Type B pancreatic cell (in vitro differentiated cells): ENCODE measurements around the gene COL6A1. TPM values are rescaled to one million over a fixed set of nuclear protein-coding genes. Genes with fewer than 3 reads are reported as not detected.
A peak's percentile ranks its signal among the peaks of the same experiment; 100 is the strongest.
"Not testable (repeated sequence)": the region's sequence is repeated elsewhere in the genome, so short reads cannot be mapped to it uniquely, and the experiment has no call there.

Experiments used
- DNase-seq: peaks from one replicate; pipeline ENCODE4 v3.0.0; 2021; ENCODE audit warnings: mixed read lengths; ENCODE audit not compliant: unreplicated experiment; ENCODE audit errors: extremely low spot score
- H3K27ac Mint-ChIP-seq: 2 replicates; pipeline ENCODE4 v1.8.0; 2021; ENCODE audit warnings: mild to moderate bottlenecking, mixed read lengths
- H3K27me3 Mint-ChIP-seq: 2 replicates; pipeline ENCODE4 v1.8.0; 2021; ENCODE audit warnings: mixed read lengths
- H3K36me3 Mint-ChIP-seq: 2 replicates; pipeline ENCODE4 v1.8.0; 2021; ENCODE audit warnings: mixed read lengths
- H3K4me1 Mint-ChIP-seq: one replicate; pipeline ENCODE4 v1.8.0; 2021; ENCODE audit warnings: mixed read lengths; ENCODE audit not compliant: unreplicated experiment
- H3K4me3 Mint-ChIP-seq: 2 replicates; pipeline ENCODE4 v1.8.0; 2021; ENCODE audit warnings: mild to moderate bottlenecking, mixed read lengths
- H3K9me3 Mint-ChIP-seq: 2 replicates; pipeline ENCODE4 v1.8.0; 2021; ENCODE audit warnings: mixed read lengths
- total RNA-seq: library from RNA; stranded (reverse); gene quantifications from 2 replicates; pipeline ENCODE4 v1.2.1, GENCODE V29; 2021; ENCODE audit warnings: low replicate concordance
- TF ChIP-seq, protein P1 (sequence below): fragments of 200-600 bp; sonication (generic); conservative IDR thresholded peaks from 2 replicates; pipeline ENCODE4 v1.5.0; 2021; ENCODE audit warnings: antibody characterized with exemption, mild to moderate bottlenecking

Gene COL6A1
- total RNA-seq, 1 donor from 2014 or later = 167 TPM

GRCh38 chr21:46039891-46040660, 58.5 kb downstream of the COL6A1 start:
- H3K36me3 Mint-ChIP-seq = no peaks in the 10 kb centered on the region
- peaks cover 9% of the 10 kb centered on the region for H3K4me1 Mint-ChIP-seq
- no peaks in the 10 kb centered on the region for H3K9me3 Mint-ChIP-seq
- H3K4me3 Mint-ChIP-seq = no peak overlapping the region
- H3K27ac Mint-ChIP-seq = no peak overlapping the region
- TF ChIP-seq, protein P1, sequence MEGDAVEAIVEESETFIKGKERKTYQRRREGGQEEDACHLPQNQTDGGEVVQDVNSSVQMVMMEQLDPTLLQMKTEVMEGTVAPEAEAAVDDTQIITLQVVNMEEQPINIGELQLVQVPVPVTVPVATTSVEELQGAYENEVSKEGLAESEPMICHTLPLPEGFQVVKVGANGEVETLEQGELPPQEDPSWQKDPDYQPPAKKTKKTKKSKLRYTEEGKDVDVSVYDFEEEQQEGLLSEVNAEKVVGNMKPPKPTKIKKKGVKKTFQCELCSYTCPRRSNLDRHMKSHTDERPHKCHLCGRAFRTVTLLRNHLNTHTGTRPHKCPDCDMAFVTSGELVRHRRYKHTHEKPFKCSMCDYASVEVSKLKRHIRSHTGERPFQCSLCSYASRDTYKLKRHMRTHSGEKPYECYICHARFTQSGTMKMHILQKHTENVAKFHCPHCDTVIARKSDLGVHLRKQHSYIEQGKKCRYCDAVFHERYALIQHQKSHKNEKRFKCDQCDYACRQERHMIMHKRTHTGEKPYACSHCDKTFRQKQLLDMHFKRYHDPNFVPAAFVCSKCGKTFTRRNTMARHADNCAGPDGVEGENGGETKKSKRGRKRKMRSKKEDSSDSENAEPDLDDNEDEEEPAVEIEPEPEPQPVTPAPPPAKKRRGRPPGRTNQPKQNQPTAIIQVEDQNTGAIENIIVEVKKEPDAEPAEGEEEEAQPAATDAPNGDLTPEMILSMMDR = no peak
- H3K27me3 Mint-ChIP-seq = peaks cover 4% of the 10 kb centered on the region
- peak; percentile 63 for DNase-seq

DNA sequence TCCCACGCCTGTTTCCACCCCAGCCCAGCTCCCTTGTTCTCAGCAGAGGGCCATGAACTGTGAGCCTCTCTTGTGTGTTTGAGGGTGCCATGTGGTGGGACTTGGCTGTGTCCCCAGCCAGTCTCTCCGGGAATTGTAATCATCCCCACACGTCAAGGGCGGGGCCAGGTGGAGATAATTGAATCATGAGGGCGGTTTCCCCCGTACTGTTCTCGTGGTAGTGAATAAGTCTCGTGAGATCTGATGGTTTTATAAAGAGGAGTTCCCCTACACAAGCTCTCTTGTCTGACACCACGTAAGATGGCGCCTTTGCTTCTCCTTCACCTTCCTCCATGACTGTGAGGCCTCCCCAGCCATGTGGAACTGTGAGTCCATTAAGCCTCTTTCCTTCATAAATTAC, 59.1 kb downstream of the COL6A1 start:
- Mint-ChIP-seq H3K4me3 (no peak overlapping the region), H3K27me3 (peaks cover 4% of the 10 kb centered on the region), H3K9me3 (no peaks in the 10 kb centered on the region), H3K4me1 (peaks cover 9% of the 10 kb centered on the region), H3K36me3 (no peaks in the 10 kb centered on the region), H3K27ac (no peak overlapping the region)
- TF ChIP-seq, protein P1 = no peak
- DNase-seq = no peak

DNA sequence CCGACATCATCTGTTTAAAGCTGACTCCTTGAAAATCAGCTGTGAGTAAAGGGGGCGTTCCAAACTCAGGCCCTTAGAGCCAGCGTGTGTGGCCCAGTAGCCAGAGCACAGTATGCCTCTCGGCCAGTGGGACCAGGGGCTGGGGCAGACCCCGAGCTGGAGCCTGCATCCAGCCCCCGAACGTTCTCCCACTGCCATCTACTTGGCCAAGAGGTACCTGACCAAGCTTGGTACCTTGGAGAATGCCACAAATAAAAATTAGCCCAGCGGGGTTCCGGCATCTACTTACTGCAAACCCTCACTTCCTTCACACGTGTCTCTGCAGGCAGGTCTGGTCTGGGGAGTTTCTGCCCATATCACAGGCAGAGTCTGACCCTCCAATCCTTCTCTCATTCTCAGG, 59.6 kb downstream of the COL6A1 start:
- Mint-ChIP-seq H3K27me3 (peaks cover 4% of the 10 kb centered on the region), H3K4me3 (no peak overlapping the region), H3K9me3 (no peaks in the 10 kb centered on the region), H3K4me1 (peaks cover 9% of the 10 kb centered on the region), H3K36me3 (no peaks in the 10 kb centered on the region), H3K27ac (no peak overlapping the region)
- peak; percentile 53 for DNase-seq
- TF ChIP-seq, protein P1 = no peak

DNA sequence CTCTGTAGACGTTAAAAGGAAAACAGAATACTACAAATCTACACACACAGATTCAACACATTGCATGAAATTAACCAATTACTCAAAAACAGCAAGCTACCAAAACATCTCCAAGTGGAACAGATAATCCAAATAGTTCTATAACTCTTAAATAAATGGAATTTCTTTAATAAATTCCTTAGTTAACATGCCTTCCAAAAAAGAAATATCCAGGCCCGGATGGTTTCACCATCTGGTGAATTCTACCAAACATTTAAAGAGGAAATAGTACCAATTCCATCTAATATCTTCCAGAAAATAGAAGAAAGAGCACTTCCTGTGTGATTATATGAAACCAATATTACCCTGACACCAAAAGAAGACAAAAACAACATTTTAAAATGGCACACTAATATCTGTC, 63.6 kb downstream of the COL6A1 start:
- Mint-ChIP-seq H3K4me3 (no peak overlapping the region), H3K36me3 (no peaks in the 10 kb centered on the region), H3K27me3 (peaks cover 7% of the 10 kb centered on the region), H3K4me1 (peaks cover 9% of the 10 kb centered on the region), H3K9me3 (no peaks in the 10 kb centered on the region), H3K27ac (no peak overlapping the region)
- DNase-seq = no peak
- TF ChIP-seq, protein P1 = no peak

- TF ChIP-seq, protein P1 = no peak
- Mint-ChIP-seq H3K4me1 (peaks cover 4% of the 10 kb centered on the region), H3K27ac (no peak overlapping the region), H3K4me3 (no peak overlapping the region), H3K9me3 (no peaks in the 10 kb centered on the region), H3K27me3 (peaks cover 7% of the 10 kb centered on the region), H3K36me3 (no peaks in the 10 kb centered on the region)
- DNase-seq = peak; percentile 39
Measured at GRCh38 chr21:46046471-46046870, 64.9 kb downstream of the COL6A1 start.

- not testable (repeated sequence) for H3K9me3 Mint-ChIP-seq, H3K36me3 Mint-ChIP-seq, H3K27ac Mint-ChIP-seq, H3K27me3 Mint-ChIP-seq, H3K4me1 Mint-ChIP-seq, H3K4me3 Mint-ChIP-seq
- DNase-seq = peak; percentile 66
Measured at GRCh38 chr21:46046906-46047305, 65.3 kb downstream of the COL6A1 start.
